TTC549 (cell line): ENCODE data around the gene GRAMD1A.
"Not testable (repeated sequence)": the region's sequence is repeated elsewhere in the genome, so short reads cannot be mapped to it uniquely, and the experiment has no call there.

Experiments
- FAIRE-seq: peaks from 2 replicates; lab custom pipeline; 2012; peaks lifted over from hg19 to GRCh38; lab: Jason Lieb, UNC

GRAMD1A gene

GRCh38 chr19:35021016-35021415 is 20.9 kb downstream of the GRAMD1A start:
- no peak for FAIRE-seq

DNA sequence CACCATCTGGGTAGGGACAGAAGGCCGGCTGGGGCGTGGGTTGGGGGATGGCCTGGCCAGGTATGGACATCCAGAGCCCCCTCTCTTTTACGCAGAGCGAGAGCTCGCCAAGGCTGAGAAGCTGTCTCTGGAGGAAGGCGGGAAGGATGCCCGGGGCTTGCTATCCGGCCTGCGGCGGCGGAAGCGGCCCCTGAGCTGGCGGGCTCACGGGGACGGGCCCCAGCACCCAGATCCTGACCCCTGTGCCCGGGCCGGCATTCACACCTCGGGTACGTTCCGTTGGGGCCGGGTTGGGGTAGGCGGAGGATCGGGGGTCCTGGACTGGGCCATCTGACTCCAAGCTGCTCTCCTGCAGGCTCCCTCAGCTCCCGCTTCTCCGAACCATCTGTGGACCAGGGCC is 21.5 kb downstream of the GRAMD1A start:
- FAIRE-seq = no peak

DNA sequence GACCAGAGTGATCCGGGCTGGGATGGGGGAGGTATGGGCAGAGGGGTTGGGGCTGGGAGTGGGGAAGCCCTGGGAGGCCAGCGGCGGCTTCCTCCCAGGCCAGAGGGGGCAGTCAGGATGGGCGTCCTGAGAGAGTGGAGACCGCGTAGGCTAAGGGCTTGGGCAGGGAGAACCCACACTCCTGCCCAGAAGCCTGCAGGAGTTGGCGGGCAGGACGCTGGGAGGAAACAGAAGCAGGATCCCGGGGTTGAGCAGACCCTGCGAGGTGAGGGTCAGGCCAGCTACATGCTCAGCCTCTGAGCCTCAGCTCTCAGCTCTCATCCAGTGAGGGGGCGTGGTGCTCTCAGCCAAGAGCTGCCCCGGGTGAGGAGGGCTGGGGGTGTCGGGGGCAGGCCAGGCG is 22.3 kb downstream of the GRAMD1A start:
- no peak for FAIRE-seq

- FAIRE-seq = no peak
Measured at GRCh38 chr19:35023428-35023827, 23.3 kb downstream of the GRAMD1A start.

DNA sequence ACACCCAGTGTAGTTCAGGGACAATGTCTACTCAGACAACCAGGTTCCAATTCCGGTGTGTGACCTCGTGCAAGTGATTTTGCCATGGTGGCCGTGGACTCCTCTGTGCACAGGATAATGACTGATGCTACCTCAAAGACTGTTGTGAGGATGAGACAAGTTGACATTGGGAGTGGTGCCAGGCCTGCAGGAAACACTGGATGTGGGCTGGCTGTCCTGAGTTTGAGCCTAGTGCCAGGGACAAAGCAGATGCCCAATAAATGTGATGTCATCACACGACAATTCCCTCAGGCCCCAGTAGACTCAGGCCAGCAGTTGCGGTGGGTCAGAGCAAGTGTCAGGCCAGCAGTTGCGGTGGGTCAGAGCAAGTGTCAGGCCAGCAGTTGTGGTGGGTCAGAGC is 24.0 kb downstream of the GRAMD1A start:
- no peak for FAIRE-seq

DNA sequence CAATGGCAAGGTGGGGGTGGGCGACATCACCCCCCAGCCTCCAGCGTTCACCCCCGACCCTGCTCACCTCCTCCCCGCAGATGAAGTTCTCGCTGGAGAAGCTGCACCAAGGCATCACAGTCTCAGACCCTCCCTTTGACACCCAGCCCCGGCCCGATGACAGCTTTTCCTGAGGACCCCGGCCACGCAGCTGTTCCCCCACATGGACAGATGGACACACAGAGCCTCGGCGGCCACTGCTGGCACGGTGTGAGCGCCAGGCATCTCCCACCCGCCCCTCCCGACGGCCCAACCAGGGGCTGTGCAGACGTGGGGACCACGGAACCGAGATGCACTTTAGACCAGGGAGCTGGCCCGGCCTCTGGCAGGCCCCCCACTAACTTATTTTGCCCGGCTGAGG is 25.8 kb downstream of the GRAMD1A start:
- FAIRE-seq = no peak

- no peak for FAIRE-seq
Measured at GRCh38 chr19:35026418-35026817, 26.3 kb downstream of the GRAMD1A start.

- no peak for FAIRE-seq
Measured at GRCh38 chr19:35027009-35027408, 26.9 kb downstream of the GRAMD1A start.

DNA sequence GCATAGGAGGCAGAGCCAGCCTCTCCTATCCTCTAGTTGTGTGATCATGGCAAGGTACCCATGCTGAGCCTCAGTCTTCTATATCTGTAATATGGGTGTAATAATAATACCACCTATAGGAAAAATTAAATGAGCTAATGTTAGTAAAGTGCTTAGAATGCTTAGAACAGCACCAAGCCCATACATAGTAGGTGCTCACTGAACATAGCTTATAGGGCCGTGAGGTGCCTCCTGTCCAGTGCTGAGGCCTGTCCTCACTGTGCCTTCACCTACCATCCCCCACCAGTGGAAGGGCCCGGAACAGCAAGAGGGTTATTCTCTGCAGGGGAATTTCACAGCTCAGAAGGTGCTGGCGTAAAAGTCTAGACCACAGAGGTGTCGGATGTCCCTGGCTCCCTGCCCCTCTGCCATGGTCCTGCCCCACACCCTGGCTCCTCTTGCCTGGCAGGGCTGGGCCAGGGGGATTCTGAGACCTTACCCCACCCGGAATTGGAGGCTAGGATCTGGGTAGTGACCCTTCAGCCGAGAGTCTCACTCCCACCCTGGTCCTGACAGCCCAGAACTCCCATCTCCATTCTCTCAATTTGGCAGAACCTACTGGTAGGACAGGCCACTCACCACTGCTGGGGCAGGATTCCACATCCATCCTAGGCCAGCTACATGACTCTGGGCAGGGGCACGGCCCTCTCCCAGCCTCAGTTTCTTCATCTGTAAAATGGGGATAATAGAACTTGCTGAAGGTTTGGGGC is 27.9 kb downstream of the GRAMD1A start:
- FAIRE-seq = no peak

DNA sequence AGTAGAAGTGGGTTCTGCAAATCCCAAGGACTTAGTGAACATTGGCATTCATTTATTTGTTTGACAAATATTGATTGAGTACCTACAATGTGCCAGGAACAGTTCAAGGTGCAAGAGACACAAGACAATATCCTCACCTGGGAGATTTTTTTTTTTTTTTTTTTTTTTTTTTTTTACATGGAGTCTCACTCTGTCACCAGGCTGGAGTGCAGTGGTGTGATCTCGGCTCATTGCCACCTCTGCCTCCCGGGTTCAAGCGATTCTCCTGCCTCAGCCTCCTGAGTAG is 28.4 kb downstream of the GRAMD1A start:
- not testable (repeated sequence) for FAIRE-seq

DNA sequence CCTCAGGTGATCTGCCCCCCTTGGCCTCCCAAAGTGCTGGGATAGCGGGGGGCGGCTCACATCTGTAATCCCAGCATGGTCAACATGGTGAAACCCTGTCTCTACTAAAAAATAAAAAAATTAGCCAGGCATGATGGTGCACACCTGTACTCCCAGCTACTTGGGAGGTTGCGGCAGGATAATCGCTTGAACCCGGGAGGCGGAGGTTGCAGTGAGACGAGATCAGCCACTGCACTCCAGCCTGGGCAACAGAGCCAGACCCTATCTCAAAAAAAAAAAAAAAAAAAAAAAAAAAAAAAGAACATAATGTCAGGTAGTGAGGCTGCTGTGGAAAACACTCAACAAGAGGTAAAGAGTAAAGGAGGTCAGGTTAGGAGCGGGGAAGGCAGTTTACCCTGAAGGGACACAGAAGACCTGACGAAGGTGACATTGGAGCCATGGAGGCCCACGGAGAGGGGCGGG is 29.2 kb downstream of the GRAMD1A start:
- not testable (repeated sequence) for FAIRE-seq

DNA sequence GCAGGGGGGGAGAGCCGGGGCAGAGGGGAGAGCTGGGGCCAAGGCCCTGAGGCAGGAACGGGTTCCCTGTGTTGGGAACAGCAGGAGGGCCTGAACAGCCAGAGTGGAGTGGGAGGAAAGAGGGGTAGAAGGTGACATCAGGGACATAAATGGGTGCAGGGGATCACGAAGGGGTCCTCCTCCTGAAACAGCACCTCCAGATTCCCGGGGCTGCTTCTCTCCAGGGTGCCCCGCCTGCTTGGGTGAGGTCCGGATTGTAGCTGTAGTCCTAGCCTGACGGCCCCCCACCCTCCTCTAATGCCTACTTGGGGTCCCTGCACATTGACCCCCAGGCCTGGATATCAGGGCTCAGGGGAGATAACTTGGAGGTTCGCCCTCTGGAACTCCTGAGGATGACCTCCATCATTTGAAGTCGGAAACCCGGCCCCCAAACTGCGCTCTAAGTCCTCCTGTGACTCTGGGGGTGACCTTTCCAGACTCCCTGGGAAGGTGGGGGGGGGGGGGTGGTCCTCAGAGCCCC is 29.7 kb downstream of the GRAMD1A start:
- no peak for FAIRE-seq

DNA sequence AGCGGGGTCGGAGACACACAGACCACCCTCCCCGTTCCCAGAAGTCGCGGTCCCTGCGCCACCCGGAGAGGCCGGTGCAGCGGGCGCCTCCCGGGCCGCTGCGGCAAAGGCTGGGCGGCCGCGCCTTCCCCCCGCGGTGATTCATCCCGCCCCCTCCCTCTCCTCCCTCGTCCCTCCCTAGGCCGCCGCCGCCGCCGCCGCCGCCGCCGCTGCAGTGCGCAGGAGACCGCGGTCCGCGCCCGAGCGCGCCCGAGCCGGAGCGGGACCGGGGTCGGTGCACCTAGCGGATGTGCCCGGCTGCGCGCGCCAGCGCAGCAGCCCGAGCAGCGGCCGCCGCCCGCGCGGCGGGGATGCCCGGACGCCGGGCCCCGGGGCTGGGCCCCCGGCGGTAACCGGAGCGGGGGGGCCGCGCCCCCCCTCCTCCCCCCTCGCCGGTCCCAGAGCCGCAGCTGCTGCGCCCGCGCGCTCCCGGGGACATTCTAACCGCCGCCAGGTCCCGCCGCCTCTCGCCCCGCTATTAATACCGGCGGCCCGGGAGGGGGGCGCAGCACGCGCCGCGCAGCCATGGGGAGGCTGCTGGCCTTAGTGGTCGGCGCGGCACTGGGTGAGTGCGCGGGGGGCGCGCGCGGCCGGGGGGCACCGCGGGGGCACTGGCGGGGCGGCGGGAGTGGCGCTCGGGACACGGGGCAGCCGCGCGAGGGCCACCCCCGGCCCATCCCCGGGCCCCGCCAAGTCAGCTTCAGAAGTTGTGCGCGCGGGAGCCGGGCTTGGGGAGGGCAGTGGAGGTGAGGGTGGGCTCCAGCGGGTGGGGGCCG is 30.3 kb downstream of the GRAMD1A start, which contains the start of gene SCN1B:
TSS of gene SCN1B (plus strand) at position 214 of the 815 bp plus-strand sequence. CDS start at position 565, 351 bp downstream.
- no peak for FAIRE-seq

GRCh38 chr19:35031072-35031881 is 31.2 kb downstream of the GRAMD1A start:
- FAIRE-seq = no peak

DNA sequence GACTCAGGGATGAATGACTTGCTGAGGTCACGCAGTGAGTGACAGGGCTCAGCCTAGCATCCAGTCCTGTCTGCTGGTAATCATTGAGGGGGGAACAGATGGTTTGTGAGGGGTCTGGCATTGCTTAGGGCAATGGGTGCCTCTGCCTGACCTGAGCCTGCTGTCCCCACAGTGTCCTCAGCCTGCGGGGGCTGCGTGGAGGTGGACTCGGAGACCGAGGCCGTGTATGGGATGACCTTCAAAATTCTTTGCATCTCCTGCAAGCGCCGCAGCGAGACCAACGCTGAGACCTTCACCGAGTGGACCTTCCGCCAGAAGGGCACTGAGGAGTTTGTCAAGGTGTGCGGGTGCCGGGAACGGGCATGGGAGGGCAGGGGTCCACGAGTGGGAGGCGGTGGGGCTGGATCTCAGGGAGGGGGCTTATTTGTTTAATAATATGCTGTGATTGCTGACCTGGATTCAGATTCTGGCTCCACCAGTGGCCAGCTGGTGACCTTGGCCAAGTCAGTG is 32.3 kb downstream of the GRAMD1A start:
- FAIRE-seq = no peak

GRCh38 chr19:35033067-35034004 is 33.2 kb downstream of the GRAMD1A start:
- FAIRE-seq = no peak

DNA sequence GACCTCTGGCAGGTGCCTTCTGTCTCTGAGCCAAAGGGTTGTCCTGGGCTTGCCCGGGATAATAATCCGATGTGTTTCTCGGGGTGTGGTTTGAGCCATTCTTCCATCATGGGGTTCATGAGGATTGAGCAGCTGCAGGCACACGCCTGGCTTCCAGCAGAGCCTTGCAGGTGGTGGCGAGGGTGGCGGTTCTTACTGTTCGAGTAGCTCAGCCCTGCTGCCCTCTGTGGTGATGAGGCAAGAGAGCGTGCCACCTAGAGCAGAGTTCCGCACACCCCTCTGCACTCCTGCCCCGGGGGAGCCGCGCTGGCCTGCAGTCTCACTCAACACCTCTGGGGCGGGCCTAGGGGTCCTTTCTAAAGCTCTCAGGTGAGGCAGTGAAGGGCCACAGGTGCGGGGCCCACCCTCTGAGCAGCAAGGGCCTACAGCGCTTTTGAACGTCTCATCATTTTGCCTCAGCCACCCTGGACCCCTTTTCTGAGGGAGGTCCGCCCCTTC is 33.9 kb downstream of the GRAMD1A start:
- FAIRE-seq = no peak

GRCh38 chr19:35034588-35035382 is 34.7 kb downstream of the GRAMD1A start:
- FAIRE-seq = no peak

GRCh38 chr19:35037716-35038622 is 37.8 kb downstream of the GRAMD1A start:
- no peak for FAIRE-seq
